NCI-H1436 (cell line): ENCODE data around the gene FAM168A.

Experiments
- DNase-seq: peaks from one replicate; lab custom pipeline; 2025; lab: John Stamatoyannopoulos, UW

Gene FAM168A

DNA sequence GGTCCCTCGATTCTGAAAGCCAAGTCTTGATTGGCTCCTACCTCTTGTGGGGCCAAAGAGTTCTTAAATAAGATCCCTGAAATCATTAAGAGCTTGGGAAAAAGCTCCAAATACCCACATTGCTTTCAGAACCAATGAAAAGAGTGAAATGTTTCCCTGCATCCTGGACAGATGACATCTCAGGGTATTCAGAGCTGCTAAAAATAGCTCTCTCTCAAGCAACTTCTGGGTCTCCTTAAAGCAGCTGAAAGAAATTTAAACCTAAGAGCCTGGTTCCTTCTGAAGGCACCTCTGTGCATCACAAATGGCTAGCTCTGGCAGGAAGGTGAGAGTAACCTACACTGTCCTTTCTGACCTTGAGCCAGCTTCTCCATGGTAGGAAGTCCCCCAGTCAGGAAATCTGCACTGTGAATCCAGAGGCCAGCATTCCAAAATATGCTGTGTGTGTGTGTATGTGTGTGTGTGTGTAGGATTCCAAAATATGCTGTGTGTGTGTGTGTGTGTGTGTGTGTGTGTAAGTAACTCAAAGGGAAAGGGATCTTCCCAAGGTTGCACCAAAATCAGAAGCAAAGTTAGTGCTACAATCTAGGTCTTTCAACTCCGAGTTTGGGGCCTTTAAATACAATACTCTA lies 171.6 kb downstream of the FAM168A start:
- no peak for DNase-seq

DNA sequence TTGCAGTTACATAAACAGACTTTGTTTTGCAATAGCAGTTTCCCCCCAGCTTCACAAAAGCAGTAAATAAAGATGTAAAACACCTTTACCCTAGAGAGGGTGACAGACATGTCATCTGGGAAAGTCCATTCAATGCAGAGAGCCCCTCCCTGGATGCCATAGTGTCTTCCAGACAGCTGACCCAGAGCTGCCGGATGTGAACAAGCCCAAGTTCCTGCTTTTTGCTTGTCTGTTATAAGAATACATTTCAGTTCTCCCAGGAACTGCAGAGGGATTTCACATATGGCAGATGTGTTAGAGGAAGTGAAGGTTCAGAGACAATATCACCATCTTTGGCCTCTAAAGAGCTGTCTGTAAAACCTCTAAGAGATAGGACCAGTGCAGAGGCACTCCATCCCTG lies 172.8 kb downstream of the FAM168A start:
- no peak for DNase-seq

DNA sequence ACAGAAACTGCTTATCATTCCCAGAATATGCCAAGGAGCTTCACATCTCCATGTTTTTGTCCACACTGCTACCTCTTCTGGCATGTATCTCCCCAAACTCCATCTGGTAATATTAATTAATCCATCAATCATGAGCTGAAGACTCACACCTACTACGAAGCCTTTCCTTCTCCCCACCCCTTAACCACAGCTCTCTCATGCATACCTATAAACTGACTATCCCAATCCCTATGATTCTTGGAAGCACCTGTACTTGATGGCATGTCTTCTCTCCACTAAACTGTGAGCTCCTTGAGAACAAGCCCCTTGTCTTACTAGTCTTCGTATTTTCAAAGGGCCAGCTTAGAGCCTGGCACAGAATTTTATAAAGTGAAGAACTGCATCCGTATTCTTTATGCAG lies 174.4 kb downstream of the FAM168A start:
- DNase-seq: no peak

DNA sequence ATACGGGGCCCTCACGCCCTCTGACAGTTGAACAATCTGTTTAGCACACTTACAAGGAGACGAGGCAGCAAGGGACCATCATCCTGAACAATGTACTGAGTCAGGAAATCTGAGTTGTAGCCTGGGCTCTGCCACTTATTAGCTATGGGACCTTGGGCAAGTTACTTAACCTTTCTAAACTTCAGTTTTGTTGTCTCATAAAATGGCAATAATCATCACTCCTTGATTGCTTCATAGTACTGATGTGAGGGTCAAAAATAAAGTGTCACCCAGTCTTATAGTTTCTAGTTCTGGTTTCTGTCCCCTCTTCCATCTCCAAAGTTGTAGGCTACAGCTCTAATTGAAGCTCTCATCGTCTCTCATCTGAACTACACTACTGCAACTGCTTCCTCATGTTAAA lies 175.0 kb downstream of the FAM168A start:
- DNase-seq: no peak

DNA sequence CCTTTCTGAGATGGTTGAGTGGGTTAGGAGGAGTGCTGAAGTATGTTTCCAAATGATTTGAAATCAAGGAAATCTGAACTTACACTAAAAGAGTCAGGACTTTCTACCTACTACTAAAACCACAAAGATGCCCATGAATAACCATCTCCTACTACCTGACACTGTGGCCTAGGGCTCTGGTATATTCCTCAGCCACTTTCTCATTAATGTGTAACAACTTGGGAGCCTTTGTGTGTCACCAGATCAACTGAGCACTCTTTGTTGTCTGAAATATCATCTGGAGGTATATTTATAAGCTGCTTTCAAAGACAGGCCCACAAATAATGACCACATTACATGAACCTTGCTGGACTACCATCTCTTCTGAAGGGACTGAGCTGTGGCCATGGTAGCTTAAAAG lies 177.8 kb downstream of the FAM168A start:
- no peak for DNase-seq

DNA sequence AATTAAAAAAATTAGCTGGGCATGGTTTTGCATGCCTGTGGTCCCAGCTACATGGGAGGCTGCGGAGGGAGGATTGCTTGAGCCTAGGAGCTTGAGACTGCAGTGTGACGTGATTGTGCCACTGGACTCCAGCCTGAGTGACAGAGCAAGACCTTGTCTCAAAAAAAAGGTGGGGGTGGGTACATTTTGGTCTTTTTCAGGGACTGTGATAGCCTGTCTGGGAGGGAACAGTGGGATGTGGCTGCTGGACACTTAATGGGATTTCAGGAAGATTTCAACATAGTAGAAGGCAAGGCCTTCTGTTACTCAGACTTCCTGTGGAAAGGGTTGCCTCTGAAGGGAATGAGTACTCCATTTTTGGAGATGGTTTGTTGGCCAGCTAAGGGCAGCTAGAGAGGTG lies 181.1 kb downstream of the FAM168A start:
- no peak for DNase-seq

DNA sequence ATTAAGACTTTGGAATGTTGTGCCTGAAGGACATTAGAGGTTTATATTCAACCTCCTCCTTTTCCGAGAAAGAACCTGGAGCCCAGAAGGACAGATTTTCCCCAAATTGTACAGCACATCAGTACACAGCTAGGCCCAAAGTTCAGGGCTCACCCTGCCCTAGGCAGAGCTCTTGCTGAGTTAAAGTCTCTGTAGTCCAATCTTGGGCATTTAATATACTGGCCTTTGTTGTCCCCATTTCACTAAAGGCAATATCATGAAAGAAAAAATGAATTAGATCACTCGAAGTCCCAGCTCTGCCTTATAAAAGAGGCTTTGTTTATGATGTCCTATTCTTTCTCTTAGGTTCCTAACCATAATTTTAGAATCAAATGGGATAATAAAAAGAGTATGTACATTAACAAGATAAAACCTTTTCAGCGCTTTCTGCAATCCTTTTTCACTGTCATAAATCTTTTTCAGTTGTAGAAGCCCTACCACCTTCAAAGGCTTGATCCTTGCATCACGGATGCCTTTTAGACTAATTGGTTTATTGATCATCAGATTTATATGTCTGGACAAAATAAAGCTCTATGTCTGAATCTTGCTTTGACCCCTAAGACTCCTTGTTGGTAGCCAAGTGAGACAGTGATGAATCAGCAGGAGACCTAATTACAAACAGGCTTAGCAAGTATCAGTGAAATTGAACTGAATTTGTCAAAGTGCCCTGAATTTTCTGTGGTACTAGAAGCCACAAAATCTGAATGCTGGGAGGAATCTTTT lies 181.9 kb downstream of the FAM168A start:
- DNase-seq: no peak

DNA sequence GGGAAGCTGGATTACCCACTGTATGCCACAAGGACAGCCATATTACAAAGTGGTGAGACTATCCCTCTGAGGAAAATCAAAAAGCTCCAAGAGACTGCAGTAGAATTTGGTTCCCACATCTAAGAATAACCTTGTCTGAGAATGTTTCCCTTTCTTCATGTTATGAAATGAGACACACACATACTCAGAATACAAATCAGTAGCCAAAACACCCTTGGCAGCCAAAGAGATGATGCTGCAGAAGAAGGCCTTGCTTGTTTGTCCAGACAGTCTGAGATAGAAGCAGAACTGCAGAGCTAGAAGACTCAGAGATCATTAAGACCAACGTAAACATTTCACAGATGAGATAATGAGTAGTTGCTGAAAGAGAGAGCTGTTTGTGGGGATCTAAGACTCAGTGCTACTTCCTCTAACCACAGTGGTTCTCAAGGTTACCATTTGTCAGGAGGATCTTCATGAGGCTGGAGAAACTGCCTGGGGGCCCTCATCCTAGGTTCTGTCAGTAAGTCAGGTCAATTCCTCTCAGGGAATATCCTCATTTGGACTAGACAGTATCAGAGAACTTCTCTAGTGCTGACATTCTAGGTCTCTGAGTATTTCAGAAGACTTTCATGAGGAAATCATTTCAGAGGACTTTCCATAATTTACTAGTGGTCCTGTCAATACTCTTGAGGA lies 182.8 kb downstream of the FAM168A start:
- no peak for DNase-seq

DNA sequence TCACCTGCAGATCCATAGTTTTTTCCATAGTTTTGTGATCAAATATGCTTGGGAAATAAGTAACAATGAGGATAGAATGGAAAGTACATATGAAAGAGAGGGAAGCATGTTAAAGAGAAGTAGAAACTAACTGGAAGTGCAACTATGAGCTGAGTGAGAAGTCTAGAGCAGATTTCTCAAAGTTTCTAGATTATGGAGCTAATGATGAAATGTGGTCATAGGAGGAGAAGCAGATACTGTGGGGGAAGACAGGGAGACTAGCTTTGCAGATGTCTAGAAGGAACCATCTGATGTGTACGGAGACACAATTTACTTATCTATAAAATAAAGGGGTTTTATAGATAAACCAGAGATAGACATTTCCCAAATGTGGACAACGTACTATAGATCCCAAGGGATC lies 184.7 kb downstream of the FAM168A start:
- no peak for DNase-seq

DNA sequence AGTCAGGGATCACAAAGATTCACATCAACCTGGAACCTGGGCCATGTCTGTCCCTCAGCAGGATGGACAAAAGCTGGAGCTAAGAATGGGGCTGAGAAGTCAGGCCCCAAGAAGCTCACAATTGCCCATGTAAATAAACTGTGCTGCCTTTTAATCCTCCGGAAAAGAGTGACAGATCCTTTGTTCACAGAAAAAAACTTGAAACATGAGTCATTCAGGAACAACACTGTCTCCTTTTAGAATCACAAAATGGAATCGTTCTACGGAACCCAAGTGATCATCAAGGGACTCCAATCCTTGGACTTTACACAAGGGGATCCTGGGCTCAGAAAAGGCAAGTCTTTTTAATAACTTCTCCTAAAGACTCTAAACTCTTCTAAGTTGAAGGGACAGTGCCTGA lies 185.6 kb downstream of the FAM168A start:
- DNase-seq: no peak

DNA sequence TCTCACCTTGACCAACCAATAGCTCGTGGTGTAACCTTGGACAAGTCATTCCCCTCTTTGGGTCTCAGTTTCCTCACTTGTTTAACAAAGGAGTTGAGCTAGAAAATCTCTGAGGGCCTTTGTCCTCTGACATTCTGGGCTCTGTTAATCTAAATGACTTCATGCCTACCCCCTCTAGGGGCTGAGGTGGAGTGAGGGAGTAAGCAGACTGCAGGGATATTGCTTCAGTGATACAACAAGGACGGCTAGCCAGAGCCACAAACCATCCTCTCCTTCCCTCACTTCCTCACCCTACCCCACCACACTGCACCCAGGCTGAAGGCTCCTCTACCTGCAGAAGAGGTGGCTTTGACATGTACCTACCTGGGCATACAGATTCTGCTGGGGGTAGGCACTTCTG lies 186.9 kb downstream of the FAM168A start:
- DNase-seq: no peak

DNA sequence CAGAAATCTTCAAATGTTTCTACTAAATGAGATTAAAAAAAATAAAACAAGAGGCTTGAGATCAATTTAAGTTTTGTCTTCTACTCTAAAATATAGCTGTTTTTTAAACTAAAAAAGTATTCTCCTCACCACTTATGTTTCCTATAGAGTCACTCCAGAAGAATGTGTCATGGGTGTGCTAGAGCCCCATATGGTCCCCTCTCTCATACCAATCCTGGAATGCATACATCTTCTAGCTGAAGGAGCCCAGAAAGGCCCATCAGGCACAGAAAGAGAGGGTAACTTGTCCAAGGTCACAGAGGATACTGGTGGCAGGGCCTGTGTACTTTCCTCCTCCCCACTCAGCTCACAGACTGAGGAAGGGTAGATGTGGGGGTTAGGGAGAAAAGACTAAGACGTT lies 187.3 kb downstream of the FAM168A start:
- no peak for DNase-seq

DNA sequence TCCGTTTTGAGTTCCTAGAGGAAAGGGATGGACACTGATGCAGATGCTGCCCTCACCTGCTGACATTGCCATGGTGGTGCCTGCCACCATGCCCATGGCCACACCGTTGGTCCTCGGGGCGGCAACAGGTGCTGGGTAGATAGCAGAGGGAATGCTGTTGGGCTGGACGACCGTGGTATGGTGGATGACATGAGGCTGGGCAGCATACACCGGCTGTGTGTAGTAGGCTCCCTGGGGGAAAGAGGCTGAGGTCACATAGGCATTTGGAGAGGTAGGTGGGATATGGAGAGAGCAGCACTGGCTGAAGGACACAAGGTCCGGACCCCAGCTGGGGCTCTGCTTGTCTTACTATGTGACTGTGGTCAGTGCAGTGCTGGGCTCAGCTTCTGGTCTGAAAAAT lies 188.5 kb downstream of the FAM168A start:
- DNase-seq: no peak

DNA sequence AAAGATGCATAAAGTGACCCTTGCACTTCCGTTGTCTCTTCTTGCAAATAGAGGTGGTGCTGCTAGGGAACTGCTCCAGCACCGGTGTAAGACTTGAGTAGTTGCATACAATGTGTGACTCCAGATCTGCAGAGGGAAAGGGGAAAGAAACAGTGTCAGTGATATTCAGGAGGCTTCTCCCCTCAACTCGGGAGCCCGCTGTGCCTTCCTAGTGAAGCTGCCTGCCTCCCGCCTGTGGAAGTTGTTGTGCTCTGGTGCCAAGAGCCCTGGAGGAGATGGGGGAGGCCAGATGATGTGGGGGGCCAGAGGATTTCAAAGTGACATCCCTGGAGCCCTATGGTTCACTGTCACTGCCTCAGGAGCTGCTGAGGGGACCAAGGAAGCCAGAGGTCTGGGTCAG lies 191.3 kb downstream of the FAM168A start:
- no peak for DNase-seq

DNA sequence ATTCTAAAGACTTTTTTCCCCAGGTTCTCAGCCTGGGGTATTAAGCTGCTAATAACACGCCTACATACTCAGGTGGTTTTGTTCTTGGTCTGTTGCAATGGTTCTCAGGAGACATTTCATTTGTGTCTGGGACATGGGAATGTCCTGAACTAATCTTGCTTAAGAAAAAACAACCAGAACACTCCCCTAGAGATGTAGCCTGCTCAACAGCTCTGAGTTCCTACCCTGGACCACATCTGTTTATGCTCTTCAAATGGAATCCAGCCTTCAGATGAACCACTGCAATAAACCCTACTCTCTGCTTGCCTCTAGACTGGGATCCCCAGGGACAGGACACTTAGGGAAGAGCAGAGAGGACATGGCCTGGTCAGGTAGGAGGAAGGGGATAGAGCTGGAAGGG lies 191.8 kb downstream of the FAM168A start:
- DNase-seq: no peak

DNA sequence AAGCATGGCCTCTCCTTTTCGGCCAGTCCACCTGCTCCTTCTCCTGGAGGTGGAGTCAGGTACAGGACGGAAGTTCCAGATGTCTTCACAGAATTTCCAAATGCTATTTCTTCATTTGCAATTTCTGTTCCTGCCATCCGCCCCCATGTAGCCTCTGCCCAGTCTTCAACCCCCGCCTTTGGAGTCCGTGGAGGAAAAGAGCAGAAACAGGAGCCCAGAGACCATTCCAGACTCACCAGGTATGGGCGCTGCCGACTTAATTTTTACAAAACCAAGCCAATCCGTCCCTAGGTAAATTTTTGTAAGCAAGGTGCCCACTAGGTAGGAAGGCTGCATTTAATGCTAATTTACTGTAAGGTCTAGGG lies 192.8 kb downstream of the FAM168A start:
- no peak for DNase-seq

DNA sequence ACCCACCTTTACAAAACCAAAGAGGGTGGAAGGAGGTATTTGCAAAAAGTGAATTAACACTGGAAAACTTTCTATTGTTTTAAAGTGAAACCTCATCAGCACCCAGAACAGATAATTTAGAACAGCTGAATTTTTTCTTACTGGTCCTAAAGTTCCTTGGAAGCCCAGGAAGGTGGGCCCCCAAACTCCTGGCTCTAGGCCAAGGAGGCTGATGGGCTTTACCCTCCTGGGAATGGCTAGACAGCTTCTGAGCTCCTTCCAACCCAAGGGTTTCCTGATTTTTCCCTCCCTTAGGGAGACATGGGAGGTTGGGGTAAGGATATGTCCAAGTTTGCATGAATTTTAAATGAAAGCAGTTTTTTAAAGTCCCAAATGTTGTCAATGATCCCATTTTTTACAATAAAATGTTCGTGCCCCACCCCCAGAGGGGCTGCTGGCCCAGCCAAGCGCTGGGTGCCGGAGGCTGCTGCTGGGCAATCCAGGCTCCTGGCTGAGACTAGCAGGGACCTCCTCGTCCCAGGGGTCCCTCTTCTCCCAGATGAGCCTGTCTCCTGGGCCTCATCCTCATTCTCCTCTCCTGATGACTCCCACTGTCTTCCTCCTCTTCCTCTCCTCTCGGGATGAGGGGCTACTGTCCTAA lies 193.3 kb downstream of the FAM168A start:
- DNase-seq: no peak

DNA sequence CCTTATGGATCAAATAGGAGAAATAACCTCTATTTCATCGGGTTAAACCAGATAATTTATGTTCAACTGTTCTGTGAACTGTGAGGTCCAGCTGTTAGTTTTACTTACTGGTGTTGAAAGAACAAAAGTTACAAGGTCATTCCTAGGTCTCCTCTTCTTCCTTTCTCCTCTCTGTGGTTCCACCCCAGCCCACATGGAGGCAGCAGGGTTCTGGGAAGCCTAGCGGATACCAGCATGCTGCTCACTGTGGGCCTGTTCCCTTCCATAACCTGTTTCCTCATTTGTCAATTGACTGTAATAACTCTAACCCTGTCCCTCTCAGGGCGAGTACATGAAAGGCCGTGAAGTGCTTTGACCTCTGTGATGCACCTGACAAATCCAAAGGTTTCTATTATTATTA lies 193.9 kb downstream of the FAM168A start:
- no peak for DNase-seq

DNA sequence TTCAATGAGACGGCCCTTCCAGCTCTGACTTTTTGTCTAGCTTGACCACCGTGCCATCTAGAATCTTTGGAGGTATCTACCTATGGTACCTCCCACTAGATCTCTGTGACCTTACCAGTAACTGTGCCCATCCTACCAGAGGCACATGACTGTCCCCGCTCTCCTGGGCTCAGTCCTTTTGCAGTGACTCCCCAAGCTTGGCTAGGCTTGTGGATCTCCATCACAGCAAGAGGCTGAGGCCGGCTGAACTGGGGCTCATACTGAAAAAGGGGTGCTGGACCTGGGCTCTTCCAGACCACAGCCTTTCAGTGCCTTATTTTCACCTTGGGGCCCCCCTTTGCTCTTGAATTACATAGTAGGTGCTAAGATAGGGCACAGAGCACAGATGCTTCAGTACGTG lies 194.4 kb downstream of the FAM168A start:
- DNase-seq: no peak

DNA sequence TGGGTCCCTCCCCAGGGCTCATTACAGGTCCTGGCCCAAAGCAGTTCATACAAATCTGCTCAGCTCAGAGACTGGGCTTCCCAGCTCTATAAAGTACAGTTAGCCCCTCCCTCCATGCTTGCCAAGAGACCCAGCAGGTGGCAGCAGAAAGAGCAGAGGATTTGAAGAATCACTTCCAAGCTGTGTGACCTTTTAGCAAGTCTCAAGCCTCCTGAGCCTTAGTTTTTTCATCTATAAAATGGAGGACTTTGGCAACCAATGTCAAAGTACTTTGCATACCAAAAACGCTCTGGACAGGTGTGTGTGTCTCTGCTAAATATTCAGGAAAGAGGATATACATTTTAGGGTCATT lies 195.1 kb downstream of the FAM168A start:
- no peak for DNase-seq

DNA sequence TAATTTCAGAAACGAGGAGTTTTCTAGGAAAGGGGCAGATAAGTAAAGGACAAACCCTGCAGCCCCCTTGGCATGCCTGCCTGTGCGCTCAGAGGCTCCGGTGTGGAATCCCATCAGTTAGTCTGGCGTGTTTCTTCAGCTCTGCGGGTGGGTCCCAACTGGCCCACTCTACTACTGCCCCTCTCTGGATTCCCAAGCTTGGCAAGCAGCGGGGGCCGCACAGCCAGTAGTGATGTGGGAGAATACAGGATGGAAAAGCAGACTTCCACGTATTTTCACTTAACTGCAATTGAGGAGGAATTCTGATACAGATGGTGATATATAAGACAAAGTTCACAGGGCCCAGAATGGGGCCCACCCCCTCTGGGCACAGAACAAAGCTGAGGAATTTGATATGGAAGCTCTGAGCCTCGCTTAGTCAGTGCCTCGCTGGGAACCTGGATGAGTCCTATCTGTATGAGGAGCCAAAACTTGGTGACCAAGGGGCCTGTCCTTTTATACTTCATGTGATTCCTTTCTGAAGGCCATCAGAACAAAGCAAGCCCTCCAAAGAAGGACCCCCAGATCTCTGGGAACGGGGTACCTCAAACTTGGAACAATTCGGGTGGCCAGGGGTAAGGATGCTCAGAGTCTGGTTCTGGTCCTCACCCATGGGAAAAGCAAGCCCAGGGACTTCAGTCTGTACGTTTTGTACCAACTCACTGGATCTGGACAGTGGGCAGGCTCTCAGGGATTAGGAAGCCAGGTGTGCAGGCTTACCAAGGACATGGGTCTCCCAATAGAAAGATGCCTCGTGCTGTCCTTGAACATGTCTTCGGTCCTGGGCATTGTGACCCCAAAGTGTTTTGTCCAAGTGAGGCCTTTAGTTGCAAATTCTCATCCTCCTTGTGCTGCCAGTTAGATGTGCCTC lies 195.7 kb downstream of the FAM168A start:
- DNase-seq: no peak
